Ecto neural progenitor cell (in vitro differentiated cells): ENCODE results near the gene IQCF6.
A peak's percentile ranks its signal among the peaks of the same experiment; 100 is the strongest.
"Not testable (repeated sequence)": the region's sequence is repeated elsewhere in the genome, so short reads cannot be mapped to it uniquely, and the experiment has no call there.

ENCODE experiments used
- DNase-seq: peaks from one replicate; pipeline ENCODE4 v3.0.0-alpha.2; 2018; ENCODE audit warnings: low spot score

IQCF6 gene

DNA sequence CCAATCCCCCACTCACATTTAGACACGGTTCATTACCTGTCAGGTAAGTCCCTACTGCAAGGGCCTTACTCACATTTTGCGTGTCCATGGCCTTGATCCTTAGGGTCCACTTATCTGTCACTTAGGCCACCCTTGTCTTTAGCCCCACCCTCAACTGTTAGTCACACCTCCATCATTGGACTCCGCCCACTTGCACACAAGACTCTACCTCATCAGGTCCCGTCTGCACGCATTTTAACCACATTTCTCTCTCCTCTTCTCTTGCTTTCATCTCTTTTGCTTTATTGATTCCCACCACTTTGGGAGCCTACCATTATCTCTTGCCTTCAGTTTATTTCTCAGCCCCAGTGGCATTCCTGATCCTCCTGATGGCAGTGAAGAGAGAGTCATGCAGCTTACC is at the start of gene IQCF6:
TSS of gene IQCF6 (minus strand) at position 101 of the 400 bp plus-strand sequence. CDS start at position 88, 13 bp downstream.
- DNase-seq: no peak

DNA sequence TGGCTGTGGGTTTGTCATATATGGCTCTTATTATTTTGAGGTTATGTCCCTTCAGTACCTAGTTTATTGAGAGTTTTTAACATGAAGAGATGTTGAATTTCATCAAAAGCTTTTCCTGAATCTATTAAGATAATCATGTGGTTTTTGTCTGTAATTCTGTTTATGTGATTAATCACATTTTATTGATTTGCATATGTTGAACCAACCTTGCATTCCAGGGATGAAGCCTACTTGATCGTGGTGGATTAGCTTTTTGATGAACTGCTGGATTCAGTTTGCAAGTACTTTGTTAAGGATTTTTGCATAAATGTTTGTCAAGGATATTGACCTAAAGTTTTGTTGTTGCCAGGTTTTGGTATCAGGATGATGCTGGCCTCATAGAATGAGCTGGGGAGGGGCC is 49.3 kb upstream of the IQCF6 start:
- DNase-seq: no peak

DNA sequence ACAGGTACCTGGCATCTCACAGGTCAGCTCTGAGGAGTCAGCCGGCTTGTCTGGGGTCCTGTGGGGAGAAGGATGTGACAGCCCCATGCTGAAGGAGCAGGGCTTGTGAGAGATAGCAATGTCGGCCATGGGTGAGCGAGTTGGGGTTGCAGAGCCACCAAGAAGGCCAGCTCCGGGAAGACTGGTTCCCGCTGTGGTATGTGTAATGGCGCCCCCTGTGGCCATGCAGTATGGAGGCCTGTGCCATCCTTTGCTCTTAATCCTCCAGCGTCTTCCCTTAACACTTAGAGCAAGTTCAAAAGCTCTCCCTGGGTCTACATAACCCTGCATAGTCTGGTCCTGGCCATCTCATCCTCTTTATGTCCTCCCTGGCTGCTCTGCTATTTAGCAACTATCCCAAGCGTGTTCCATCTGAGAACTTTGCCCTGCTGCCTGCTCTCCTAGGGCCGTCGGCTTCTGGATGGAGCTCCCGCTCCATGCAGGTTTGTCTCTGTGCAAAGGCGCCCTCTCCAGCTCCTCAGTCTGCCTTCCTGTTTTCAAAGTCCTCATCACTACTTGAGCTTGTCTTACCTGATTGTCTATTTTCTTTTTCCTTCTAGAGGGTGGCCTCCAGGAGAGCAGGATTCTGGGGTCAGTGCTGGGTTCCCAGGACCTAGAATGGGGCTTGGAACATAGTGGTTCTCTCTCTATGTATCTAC is 40.8 kb upstream of the IQCF6 start:
- DNase-seq: peak; percentile 65

DNA sequence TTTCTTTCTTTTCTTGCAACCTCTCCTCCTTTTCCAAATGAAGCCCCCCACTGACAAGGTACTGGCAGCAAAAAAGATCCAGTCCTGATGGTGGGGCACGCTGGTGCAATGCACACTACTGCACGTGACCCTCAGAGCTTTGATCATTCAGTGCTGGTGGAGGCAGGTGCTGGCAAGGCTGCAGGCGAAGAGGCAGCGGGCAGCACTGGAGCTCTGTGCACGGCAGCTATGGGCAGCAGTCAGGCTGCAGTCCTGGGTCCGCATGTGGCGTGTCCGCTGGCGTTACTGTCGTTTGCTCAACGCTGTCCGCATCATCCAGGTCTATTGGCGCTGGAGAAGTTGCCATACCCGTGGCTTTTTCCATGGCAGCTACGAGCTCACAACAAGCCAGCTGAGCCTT is 40.1 kb upstream of the IQCF6 start:
- no peak for DNase-seq

DNA sequence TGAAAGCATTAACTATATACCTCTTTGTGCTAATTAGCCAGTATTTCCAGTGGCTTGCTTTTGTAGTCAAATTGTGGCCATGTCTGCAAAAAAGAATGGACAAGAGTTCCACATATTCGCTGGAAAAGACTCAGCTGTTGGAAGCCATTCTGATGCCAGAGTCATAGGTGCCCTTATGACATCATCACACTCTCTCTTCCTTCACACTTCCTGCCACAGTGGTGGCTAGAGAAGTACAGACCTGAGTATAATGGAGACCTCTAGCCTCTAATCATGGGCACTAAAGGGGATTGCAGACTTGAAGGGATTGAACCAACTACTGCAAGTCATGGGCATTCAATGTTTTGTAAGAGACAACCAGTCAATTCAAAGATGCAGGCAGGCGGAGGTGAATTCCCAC is 38.3 kb upstream of the IQCF6 start:
- no peak for DNase-seq

DNA sequence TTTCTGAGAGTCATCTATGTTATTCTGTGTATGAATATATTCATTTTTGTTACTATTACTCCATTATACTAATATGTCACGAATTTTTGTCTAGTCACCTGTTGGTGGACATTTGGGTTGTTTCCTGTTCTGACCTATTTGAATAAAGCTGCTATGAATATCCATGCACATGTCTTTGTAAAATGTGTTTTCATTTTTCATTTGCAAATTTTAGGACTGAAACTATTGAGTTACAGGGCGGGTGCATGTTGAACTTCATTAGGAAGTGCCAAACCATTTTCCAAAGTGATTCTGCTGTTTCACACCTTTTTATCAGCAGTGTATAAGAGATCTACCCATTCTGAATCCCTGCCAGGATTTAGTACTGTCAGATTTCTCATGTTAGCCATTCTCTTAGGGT is 37.7 kb upstream of the IQCF6 start:
- no peak for DNase-seq

DNA sequence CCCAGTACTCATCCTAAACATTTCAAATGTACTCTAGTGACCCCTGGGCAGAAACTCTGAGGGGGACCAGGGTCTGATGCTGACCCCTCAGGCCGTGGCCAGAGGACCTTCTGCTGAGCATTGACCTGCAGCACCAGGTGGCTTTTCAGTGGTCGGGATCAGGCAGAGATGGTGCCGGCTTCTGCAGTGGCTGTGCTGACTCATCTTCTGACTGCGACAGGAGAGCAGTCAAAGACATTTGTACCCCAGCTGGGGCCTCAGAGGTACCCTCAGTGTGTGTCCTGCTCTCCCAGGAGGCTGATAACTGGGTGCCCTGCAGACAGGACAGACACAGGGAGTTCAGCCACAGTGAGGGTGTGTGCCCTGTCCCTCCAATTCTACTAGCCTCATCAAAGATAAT is 36.6 kb upstream of the IQCF6 start:
- DNase-seq: no peak

DNA sequence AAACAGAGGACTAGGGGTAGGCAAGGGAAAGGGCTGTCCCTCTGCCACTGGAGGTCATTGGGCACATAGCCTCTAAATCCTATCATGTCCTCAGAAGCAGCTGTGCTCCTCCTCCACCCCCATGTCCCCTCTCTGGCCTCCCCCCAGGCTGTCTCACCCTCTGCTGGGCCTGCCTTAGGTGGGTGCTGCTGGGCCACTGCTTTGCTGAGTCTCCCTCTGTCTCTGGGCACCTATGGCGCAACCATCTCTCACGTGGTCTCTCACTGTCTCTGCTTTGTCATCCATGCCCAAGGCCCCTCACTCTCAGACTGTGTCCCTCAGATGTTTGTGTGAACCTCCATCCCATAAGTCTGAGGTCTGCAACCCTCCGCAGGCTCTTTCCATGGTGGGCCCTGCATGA is 35.0 kb upstream of the IQCF6 start:
- DNase-seq: no peak

DNA sequence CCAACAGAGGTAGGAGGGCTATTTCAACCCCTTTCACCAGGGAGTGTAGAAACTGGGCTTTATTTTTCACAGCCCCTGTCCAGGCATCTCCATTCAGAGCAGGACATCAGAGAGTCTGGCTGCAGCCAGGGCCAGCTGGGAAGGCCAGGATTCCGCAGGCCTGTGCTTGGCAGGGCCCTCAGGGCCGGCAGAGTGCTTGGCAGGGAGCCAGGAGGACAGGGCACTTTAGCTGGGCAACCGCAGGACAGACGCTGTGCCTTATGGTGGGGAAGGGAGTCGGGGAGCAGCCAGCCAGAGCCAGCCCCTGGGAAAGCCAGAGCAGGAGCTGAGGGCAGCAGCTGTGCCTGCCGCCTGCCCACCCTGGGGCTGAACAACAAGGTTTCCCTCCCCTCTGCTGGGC is 34.5 kb upstream of the IQCF6 start:
- no peak for DNase-seq

DNA sequence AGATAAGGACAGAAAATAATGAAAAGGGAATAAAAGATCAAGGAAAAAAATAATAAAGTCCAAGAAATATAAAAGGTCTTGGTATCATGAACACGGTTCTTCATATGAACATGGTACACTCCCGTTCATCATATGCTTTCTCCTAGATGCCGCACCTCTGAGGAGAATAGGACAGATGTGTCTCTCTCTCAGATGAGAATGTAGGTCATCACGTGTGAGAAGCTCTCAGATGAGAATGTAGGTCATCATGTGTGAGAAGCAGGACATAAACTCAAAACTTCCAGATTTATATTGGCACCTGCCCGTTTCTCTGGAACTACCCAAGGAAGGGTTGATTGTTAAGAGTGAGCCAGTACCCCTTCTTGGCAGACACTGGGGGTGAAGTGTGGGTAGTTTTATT is 29.9 kb upstream of the IQCF6 start:
- DNase-seq: no peak

DNA sequence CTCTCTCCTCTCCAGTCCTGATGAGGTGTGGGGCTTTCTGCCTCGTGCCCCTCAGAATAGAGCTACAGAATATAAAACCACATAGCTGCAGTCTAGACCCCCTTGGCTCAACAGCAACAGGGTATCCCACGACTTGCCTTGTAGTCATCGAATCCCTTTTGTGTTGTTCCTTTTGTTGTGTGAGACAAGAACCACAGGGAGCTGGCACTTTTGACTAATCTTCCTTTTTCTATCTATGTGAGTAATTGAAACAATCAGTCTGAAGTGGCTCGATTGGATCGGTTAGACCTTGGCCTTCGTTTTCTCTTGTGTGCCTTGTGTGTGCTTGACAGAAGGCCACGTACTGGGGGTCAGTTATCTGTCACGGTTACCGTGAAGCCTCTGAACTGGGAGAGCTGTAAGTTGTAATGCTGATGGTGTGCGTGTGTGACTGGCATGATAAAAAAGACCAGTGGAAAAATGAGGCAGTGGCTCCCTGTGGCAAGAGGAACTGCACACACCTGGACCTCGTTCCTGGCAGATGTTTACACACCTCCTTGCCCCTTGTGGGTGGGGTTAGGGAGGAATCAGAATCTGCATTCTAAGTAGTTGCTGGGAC is 23.2 kb upstream of the IQCF6 start:
- DNase-seq: no peak

DNA sequence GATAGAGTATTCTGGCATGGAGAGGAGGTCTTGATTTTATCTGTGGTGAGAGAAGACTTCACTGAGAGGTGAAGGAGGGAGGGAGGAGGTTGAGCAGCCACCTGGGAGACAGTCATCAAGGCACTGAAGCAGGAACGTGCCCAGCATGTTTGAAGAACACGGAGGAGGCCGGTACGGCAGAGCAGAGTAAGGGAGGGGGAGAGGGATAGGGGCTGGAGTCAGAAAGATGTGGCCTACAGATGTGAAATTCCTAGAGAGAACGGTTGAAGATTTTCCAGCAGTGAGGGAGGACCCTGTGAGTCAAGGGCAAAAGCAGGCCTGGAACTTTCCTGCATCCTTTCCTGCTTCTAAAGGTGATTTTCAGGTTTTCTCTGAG is 21.7 kb upstream of the IQCF6 start:
- no peak for DNase-seq

DNA sequence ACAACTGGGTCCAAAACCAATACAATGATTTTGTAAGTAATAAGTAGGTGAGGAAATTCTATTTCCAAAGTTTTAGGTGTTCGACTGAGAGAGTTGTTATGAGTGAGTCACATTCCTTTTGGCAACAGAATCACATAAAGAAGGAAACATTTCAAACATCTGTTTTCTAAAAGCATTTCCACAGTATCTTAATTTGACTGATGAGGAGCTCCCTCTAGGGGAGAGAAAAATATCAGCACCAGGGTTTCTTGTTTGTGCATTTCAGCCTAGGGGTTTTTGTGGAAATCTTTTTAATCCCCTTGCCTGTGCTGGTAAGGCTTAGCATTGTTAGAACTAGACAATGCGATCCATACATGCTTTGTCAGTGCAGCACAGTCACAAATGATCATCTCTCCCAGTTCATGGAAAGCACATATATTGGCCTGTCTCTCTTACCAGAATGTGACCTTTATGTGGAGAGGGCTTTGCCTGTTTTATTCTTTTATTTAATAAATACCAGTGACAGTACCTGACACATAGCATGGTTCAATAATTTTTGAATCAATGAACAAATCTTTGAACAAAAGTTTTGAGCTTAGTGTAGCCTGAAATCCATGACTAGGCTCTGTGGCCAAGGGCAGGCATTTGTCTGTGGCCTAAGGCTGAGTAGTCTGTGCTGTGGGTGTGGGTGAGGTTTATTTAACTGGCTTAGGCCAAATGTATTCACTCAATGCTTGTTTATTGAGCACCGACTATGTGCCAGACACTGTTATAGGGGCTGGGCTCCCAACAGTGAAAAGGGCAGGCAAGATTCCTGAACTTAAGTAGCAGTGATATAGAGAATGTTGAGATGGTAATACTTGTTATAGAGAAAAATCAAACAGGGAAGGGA is 21.1 kb upstream of the IQCF6 start:
- DNase-seq: no peak

DNA sequence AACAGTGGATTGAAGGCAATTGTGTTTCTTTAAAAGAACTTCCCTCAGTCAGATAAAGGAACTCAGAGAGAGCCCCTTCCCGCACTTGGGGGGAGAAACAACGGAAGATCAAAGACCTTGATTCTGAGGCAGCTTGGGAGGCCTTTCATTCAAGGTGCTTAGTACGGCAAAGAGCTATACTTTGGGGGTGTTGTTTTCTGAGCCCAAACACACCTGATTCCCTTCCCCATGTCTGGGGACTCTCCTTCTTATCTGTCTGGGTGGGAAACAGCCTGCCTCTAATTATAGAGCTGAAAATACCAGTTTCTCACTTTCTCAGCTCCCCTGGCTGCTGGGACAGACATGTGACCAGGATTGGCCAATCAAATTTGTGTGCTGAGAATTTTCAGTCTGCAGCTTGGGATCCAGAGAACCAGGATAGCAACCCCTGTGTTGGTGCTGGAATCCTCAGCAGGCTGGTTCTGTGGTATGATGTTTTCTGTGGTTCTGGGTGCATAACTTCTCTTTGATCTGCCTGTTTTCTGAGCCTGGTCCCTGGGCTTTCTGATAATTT is 19.4 kb upstream of the IQCF6 start:
- peak; percentile 61 for DNase-seq

DNA sequence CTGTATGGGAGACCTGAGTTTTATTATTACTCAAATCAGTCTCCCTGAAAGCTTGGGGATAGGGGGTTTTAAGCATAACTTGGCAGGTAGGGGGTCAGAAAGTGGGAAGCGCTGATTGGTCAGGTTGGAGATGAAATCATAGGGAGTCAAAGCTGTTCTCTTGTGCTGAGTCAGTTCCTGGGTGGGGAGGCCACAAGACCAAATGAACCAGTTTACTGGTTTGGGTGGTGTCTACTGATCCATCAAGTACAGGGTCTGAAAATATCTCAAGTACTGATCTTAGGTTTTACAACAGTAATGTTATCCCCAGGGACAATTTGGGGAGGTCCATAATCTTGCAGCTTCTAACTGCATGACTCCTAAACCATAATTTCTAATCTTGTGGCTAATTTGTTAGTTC is 17.8 kb upstream of the IQCF6 start:
- no peak for DNase-seq

DNA sequence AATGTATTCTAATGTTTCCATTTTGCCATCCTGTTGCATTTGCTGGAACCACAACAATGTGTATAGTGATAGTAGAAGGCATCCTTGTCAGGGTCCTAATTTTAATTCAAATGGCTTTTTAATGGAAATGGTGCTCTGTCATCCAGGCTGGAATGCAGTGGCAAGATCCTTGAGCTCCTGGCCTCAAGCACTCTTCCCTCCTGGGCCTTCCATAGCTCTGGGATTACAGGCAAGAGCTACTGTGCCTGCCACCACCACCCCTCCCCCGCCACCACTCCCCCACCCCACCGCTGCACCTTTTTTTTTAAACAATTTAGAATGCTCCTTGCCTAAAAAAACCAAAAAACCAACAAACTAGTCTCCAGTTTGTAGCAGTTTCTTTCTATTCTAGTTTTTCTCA is 15.2 kb upstream of the IQCF6 start:
- DNase-seq: no peak

DNA sequence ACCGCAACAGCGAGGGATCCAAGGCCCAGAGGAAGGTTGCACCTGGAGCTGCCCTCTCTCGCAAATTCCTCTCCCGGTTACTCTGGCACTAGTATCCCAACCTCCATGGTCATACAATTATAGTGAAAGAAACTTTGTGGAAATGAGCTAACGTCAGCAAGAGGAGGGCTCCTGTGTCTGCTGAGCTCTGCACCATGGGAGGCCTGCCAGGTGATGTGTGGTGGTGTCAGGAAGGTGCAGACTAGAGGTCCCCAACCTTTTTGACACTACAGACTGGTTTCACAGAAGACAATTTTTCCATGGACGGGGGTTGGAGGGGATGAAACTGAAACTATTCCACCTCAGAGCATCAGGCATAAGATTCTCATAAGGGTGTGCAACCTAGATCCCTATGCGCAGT is 13.2 kb upstream of the IQCF6 start:
- no peak for DNase-seq

DNA sequence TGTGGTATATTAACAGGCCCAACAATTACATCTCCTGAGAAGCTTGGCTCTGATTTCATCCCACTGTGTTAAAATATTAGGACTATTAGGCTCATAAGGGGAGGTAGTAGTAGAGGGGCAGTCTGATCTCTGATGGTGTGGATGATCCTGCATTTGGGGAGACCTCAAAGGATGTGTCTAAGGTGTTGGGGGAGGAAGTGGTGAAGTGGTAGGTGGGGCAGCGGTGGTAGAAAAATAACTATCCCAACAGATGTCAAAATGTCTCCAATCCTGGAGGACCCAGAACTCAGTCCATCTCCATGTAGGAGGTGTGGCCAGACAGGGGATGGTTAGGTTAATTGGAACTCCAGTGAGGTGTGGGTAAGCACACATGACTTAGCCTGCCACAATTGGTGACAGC is 10.4 kb upstream of the IQCF6 start:
- DNase-seq: no peak

DNA sequence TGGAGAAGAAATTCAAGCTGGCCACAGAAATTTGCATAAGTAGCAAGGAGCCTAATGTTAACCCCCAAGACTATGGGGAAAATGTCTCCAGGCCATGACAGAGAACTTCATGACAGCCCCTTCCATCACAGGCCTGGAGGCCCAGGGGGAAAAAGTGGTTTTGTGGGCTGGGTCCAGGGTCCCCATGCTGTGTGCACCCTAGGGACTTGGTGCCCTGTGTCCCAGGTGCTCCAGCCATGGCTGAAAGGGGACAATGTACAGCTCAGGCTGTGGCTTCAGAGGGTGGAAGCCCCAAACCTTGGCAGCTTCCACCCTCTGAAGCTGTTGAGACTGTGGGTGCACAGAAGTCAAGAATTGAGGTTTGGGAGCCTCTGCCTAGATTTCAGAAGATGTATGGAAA is 8.5 kb upstream of the IQCF6 start:
- not testable (repeated sequence) for DNase-seq

DNA sequence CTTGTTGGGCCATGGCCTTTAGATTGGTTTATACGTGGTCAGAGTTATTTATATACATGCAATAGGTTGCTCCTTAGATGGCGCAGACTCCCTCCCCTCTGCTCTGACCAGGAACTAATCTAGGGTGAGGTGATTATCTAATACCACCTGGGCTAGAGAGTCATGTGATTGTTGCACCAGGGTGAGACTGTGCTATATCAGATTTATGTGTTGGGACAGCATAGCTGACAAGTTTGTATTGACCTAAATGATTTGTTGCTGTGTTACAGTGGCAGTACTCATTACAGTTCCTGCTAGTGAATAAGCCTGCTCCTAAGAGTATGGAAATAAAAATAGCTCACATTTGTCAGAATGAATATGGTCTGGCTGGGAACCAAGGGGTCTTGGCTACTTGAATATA is 7.2 kb upstream of the IQCF6 start:
- DNase-seq: no peak

DNA sequence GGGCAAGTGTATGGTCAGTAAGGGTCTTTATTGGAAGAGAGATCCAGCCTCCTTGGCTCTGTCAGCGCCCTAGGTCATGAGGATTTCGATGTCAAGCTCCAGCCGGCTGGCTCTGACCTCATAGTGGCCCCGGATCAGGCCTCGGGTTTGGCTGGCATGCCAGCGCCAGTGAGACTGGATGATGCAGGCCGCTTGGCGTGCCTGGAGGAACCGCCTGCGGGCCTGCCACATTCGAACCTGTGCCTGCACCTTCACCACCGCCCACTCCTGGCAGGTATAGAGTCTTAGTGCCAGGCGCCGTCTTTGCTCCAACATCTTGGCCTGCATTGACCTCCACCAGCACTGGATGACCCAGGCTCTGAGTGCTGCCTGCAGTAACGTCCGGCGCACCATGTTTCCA is 483 bp downstream of the IQCF6 start:
- DNase-seq: no peak

DNA sequence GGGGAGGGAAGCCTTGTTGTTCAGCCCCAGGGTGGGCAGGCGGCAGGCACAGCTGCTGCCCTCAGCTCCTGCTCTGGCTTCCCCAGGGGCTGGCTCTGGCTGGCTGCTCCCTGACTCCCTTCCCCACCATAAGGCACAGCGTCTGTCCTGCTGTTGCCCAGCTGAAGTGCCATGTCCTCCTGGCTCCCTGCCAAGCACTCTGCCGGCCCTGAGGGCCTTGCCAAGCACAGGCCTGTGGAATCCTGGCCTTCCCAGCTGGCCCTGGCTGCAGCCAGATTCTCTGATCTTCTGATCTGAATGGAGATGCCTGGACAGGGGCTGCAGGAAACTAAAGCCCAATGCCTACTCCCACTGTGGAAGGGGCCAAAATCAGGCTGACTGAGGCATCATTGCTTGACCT is 1.1 kb downstream of the IQCF6 start:
- no peak for DNase-seq

DNA sequence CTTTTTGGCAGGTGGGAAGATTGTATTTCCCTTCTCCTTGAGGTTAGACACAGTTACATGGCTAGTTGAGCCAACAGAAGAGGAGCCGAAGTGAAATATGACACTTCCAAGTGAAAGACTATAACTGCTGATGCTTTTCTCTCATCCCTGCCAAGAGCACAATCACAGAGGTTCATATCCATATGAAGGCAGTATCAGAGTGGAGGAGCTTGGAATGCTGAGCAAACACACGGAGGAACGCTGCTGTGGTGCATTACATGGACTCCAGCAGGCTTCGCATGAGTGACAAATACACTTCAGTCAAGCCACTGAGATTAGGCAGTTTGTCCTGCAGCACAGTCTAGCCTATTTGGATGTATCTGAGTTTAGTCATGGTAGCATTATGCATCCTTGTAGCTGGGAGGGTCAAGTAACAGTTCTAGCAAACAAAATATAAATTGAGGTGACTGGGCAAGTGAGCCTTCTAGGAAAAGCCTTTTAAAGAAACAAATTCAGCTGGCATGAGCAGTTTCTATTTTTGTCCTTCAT is 5.4 kb downstream of the IQCF6 start:
- no peak for DNase-seq
